GM10847 (cell line): Measurements from ENCODE around the gene SLC10A7.

ENCODE experiments used
- POLR2A ChIP-seq: IDR thresholded peaks from 2 replicates; pipeline ENCODE4 v1.6.1; 2011; ENCODE audit not compliant: insufficient read length; ENCODE audit errors: extremely low read depth

SLC10A7 gene

DNA sequence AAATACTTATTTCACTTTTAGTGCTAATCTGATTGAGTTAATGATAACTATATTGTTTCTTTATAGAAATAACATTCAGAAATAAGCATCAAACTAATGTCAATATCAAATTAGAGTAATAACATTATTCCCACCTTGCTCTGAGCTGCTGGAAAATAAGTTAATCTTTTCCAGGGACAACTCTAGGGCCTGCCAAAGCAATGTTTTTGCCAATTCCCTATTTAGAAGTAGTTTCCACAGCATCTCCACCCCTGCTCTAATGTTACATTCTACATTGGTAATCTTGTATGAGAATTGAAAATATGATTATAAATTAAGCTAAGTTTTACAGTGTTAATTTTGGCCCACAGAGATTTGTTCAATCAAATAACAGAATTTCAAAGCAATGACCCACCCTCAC lies 239.1 kb downstream of the SLC10A7 start:
- no peak for TF ChIP-seq POLR2A

DNA sequence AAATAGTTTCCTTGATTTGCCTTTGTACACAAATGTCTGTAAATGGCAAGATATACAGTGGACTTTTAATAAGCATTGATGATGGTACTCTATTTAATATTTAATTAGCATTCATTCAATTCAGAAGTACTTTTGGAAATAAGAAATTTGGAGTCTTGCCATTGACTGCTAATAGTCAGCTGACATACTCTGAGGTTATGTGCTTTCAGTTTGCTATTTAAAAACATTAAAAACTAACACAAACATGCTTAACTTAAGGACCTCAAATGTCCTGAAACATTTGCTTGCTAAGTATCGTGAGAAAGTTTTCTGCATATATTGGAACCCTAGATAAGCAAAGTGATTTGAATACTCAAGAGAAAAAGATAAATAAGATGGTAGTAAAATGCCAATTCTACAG lies 242.8 kb downstream of the SLC10A7 start:
- no peak for TF ChIP-seq POLR2A

DNA sequence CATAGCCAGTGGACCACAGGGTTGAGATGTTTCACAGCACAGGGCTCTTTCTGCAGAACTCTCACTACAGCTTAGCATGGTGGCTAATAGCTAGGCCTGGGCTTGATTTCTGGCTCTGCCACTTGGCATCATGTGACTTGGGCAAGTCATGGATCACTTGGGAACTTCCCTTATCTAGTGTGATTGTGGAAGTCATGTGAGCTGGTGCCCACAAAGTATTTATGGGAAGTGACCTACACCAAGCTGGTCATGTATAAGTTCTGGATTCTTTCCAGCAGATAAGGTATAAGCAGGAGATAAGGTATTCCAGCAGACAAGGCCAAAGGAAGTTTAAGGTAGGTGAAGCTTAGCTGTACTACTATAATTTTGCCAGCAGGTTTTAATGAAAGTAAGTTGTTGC lies 246.4 kb downstream of the SLC10A7 start:
- TF ChIP-seq POLR2A, result no peak

DNA sequence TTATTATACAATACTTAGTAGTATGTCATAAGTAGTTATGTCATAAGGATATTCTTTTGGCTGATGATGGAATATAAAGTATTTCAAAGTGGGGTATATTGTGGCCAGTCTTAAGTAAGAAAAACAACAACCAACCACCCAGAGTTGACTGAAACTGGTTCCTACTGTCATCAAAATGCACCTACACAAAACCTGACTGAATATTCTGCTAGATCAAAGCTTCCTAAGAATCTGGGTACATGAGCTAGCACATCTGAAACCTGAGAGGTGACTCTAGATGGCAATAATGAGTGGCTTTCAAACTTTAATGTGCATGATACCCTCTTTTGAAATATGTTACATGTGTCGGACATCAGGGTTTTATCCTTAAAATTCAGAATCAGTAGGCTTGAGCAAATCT lies 247.0 kb downstream of the SLC10A7 start:
- TF ChIP-seq POLR2A, result no peak

DNA sequence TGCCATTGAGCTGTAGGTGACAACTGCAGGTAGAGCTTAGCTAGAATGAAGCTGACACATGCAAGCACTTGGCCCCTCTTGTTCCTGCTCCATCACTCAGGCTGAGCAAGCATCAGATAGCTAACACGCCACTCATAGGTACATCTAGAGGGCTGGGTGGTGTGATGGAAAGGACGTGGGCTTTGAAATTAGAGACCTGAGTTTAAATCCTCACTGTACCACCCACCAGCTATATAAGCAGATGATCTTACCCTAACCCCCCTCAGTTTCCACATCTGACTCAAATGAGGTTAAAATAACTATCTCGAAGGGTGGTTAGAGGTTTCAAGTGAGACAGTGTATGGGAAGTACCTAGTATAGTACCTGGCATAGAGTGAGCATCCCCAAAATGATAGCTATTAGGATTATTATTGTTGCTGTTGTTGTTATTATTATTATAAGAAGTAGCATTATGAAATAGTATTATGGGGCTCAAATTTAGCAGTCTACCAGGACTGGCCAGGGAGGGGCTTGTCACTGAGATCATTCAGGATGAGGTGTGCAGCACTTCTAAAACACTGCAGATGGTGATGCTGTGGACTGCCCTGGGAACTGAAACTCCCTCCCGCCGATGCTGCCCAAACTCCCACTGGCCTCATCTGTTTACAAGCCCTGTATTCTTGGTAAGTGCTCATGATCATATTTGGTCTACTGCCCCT lies 248.4 kb downstream of the SLC10A7 start:
- no peak for TF ChIP-seq POLR2A

DNA sequence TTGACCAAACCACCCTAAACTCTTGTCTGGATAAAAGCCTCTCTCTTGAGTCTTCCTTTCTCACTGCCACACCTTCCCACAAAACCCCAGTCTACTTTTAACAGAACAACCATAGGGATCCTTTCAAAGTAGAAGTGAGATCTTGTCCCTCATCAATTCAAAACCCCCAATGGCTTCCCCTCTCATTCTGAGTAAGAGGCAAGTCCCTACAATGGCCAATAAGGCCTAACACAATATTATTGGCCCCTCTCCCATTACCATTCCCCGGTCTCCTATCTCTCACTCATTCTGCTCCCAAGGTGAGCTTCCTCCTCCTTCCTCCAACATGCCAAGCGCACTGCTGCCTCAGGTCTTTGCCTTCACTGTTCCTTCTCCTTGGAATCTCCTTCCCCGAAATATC lies 250.3 kb downstream of the SLC10A7 start:
- TF ChIP-seq POLR2A, result no peak

DNA sequence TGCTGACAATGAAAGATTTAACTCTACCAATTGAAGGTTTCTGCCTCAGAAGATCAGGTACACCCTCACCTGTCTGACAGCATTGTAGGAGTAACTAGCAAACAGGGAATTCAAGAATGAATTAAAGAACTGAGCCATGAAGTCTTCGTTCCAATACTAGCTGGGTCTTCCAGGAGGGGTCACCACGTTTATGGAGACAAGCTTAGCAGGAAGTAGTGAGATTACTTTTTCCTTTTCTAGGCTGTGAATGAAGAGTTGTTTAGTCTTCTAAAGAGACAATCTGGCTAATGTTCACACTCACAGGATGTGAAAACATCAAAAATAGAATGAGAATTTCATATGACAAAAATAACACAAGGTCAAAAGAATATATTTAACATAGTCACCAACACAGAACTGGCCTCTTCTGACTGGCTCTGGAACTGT lies 252.5 kb downstream of the SLC10A7 start:
- TF ChIP-seq POLR2A, result no peak

DNA sequence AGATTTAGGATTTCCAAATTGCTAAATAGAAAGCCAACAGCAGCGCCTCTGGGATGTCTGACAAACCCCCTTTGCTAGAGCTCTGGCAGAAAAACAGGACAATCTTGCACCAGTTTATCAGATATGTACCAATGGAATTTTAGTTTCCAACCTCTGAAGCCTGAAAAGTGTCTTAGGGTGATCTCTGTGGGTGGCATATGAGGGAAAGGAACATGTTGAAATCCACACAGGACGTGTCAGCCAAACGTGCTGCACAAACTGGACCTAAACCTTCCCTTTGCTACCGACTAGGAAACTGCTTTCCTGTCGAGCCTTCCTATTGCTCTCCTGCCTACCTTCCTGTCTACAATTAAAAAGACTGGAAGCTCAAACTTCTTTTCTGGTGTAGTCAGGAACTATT lies 253.9 kb downstream of the SLC10A7 start:
- TF ChIP-seq POLR2A, result no peak

DNA sequence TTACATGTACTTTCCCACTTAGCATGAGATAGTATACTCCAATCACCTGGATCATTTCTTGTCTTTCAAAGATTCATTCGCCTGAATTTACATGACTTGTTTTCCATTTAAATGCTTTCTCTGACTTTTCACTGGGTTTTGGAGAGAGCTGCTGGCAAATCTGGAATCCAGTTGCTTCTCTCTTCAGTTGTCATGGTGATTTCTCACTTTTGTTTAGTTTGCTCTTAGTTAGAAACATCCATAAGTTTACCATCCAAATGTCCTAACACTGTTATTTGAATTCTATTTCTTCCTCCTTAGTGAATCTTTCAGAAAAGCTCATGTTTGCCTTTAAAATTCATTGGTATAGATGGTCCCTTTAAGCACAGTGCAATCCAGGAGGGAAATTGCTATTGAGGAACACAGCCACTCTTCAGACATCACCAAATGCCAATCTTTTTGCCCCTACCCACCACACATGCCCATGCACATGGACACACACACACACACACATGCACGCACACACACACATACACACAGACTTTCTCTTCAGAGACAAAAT lies 255.7 kb downstream of the SLC10A7 start:
- no peak for TF ChIP-seq POLR2A

DNA sequence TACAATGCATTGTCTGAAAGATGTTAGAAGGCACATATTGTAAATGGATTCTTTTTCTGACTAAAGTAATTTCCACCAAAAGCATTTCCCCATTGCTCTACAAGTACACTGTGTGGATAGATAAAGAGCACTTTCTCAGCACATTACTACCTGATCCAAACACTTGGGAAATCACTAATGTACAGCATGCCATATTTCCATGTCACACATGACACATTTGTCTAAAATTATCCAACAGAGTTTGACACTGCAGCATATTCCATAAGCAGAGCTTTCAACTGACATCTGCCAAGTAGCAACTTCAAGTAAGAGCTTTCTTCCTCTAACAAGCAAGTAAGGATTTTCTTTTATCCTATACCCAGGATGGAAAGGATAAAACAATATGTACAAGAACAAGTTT lies 257.9 kb downstream of the SLC10A7 start:
- TF ChIP-seq POLR2A, result no peak

DNA sequence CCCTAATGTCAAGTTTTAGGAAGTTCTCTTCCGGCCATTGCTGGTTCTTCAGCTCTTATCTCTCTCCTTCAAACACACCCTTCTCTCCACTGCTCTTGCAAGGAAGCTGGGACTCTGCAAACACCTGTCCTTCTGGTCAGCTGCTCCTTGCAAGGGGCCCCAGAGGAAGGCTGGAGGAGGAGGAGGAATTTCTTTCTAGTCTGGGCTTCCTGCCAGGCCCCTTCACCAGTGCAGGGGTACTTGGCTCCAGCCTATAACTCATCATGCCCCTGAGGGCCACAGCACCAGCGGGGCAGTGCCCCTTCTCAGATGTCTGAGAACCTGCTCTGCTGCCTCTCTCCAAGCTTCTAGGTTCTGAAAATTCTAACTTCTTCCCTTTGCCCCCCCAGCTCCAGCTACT lies 260.7 kb downstream of the SLC10A7 start:
- no peak for TF ChIP-seq POLR2A

DNA sequence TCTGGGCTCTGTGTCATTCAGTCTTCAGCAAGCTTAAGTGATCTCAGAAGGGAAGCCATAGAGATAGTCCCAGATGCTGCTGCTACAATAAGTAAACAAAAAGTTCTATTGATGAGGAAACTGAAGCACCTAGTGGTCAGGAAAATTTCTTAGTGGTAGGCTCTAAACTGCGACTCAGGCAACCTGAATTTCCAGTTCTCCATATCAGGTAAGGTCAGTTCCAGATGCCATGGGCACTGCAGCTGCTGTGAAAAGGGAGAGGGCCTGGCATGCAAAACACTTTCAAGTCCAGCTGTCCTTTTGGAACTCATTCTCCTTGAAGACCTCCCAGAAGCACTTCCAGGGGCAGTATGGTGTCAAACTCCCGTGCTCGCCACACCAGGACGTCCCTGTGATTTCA lies 261.2 kb downstream of the SLC10A7 start:
- TF ChIP-seq POLR2A, result no peak

DNA sequence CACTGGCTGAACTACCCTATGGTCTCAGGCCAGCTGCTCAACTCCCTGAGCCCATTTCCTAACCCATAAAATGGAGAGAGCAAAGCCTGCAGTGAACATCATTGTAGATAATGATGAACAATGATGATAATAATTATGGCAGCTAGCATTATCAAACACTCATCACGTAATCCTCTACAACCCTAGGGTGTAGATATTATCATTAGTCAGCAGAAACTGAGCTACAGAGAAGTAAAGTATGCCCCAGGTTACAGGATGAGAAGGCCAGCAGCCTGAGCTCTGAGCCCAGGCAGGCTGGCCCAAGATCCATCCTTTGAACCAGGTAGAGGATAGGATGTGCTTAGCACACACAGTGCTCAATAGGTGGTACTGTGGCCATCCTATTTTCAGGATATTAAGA lies 264.2 kb downstream of the SLC10A7 start:
- TF ChIP-seq POLR2A, result no peak

DNA sequence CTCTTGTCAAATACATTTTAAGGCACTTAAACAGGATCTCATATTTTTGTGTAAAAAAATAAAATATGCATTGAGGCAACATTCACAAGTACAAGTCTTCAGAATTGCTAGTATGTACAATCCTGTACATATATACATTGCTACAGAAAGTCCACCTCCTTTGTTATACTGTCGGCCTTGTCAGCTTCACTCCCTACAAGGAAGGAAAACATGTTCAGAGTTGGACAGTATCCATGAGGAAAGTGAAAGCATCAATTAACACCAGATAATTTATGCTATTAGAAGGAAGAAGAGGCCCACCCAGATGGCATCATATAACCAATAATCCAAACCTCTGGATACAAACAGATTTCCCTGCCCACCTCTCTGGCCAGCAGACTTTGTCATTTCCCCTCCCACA lies 265.4 kb downstream of the SLC10A7 start:
- TF ChIP-seq POLR2A, result no peak

DNA sequence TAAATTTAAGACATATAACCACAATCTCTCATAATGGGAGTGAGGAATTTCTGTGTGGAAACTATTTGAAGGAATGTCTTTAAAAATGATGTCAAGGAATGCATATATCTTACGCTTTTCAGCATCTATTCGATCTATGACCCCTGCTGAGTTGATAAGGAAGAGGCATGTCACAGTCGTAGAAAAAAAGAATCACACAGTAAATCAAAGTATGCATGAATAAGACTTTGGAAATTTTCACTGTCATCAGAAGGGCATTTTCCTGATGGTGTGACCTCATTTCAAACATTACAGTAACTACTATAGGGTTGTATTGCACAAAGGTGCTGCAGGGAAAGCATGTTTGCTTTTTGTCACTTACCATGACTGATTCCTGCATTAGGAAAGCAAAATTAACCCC lies 265.9 kb downstream of the SLC10A7 start:
- TF ChIP-seq POLR2A, result no peak

DNA sequence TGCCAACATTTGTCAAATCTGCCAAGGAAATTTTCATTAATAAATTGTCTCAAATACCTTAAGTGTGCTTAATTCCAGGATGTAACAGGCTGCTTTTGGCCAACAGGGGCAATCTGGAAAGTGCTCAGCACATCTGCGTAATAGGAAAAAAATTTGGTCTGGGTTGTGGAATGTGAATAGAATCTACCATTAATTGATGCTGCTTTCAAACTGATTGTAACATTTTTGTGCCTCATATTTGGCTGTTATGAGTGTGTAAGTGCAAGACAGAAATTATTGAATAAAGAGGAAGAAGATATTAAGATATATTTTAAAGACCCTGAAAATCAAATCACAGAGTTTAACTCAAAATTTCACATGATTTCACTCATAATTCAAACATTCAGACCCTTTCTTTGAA lies 266.3 kb downstream of the SLC10A7 start:
- TF ChIP-seq POLR2A, result no peak

DNA sequence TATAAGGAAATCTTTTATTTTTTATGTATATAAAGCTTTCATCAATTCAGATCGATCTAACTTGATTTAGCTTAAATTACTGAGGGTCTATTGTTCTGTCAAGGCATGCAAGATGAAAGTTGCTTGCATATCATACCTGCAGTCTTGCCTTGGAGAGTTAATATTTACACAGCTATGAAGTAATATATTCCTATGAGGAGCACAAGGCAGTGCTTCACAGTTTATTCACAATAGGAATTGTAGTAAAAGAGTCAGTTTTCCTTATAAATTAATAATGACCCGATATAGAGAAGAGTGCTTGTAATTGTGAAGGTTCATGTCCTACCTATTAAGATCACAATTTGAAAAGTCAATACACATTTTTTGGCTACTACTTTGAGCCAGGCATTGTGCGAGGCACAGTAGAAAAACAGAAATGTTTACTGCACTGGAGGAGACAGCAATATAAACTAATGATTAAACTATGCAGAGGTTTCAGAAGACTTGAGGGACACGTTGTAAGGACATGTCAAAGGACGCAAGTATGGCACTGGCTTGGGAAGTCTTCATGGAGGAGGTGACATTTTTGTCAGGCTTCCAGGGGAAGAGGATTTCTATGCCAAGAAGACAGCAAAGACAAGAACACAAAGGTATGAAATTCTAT lies 268.6 kb downstream of the SLC10A7 start:
- TF ChIP-seq POLR2A, result no peak
